H9 (cell line): Measurements from ENCODE around the gene KCNN3. TPM values are rescaled to one million over a fixed set of nuclear protein-coding genes. Genes with fewer than 3 reads are reported as not detected.

Source experiments
- DNase-seq: peaks from one replicate; pipeline ENCODE4 v3.0.0-alpha.2; 2017
- H2AFZ ChIP-seq: one replicate; pipeline ENCODE4 v1.6.1; 2013; ENCODE audit warnings: mild to moderate bottlenecking, low read length, control low read depth, moderate library complexity
- H2AK5ac ChIP-seq: 2 replicates; pipeline ENCODE4 v1.6.1; 2013; ENCODE audit warnings: low read length, control low read depth, mixed read lengths; ENCODE audit not compliant: insufficient read length
- H2BK120ac ChIP-seq: one replicate; pipeline ENCODE4 v1.6.1; 2013; ENCODE audit warnings: low read depth, mild to moderate bottlenecking, low read length, control low read depth, inconsistent platforms; ENCODE audit not compliant: poor library complexity, severe bottlenecking
- H2BK12ac ChIP-seq: 2 replicates; pipeline ENCODE4 v1.6.1; 2013; ENCODE audit warnings: low read length, control low read depth, mixed read lengths, low read depth; ENCODE audit not compliant: insufficient read length
- H2BK15ac ChIP-seq: 2 replicates; pipeline ENCODE4 v1.6.1; 2013; ENCODE audit warnings: low read depth, low read length, control low read depth
- H2BK20ac ChIP-seq: one replicate; pipeline ENCODE4 v1.6.1; 2013; ENCODE audit warnings: low read depth, mild to moderate bottlenecking, low read length, control low read depth, inconsistent platforms; ENCODE audit not compliant: poor library complexity, severe bottlenecking
- H2BK5ac ChIP-seq: 2 replicates; pipeline ENCODE4 v1.6.1; 2013; ENCODE audit warnings: low read length, control low read depth, mixed read lengths; ENCODE audit not compliant: insufficient read length
- H3K14ac ChIP-seq: 2 replicates; pipeline ENCODE4 v1.6.1; 2013; ENCODE audit warnings: low read length, control low read depth; ENCODE audit not compliant: insufficient read depth
- H3K18ac ChIP-seq: 2 replicates; pipeline ENCODE4 v1.6.1; 2013; ENCODE audit warnings: low read depth, mild to moderate bottlenecking, mixed read lengths, low read length, control low read depth; ENCODE audit not compliant: insufficient read length
- H3K23ac ChIP-seq: 2 replicates; pipeline ENCODE4 v1.6.1; 2013; ENCODE audit warnings: low read length, control low read depth, mixed read lengths, low read depth; ENCODE audit not compliant: insufficient read length
- H3K23me2 ChIP-seq: 2 replicates; pipeline ENCODE4 v1.6.1; 2013; ENCODE audit warnings: low read depth, mild to moderate bottlenecking, mixed read lengths, low read length, control low read depth; ENCODE audit not compliant: insufficient read length, poor library complexity, severe bottlenecking
- H3K27ac ChIP-seq: 2 replicates; pipeline ENCODE4 v1.5.1; 2013; ENCODE audit warnings: low read length, control low read depth, mixed read lengths, low read depth; ENCODE audit not compliant: insufficient read length
- H3K27me3 ChIP-seq: 2 replicates; pipeline ENCODE4 v1.6.1; 2013; ENCODE audit warnings: low read length, control low read depth, inconsistent platforms; ENCODE audit not compliant: insufficient read depth
- H3K4ac ChIP-seq: 2 replicates; pipeline ENCODE4 v1.6.1; 2013; ENCODE audit warnings: low read depth, mild to moderate bottlenecking, control low read depth, inconsistent platforms, low read length, moderate library complexity
- H3K4me1 ChIP-seq: 2 replicates; pipeline ENCODE4 v1.6.1; 2013; ENCODE audit warnings: low read length, control low read depth, inconsistent platforms; ENCODE audit not compliant: insufficient read depth
- H3K4me2 ChIP-seq: 2 replicates; pipeline ENCODE4 v1.6.1; 2013; ENCODE audit warnings: low read length, control low read depth, mixed read lengths; ENCODE audit not compliant: insufficient read length, insufficient read depth
- H3K56ac ChIP-seq: 2 replicates; pipeline ENCODE4 v1.6.1; 2013; ENCODE audit warnings: low read depth, mild to moderate bottlenecking, mixed read lengths, low read length, control low read depth; ENCODE audit not compliant: insufficient read length
- H3K79me1 ChIP-seq: 2 replicates; pipeline ENCODE4 v1.6.1; 2013; ENCODE audit warnings: low read depth, mild to moderate bottlenecking, moderate library complexity, low read length, control low read depth, inconsistent platforms; ENCODE audit not compliant: insufficient read depth, poor library complexity, severe bottlenecking
- H3K79me2 ChIP-seq: 2 replicates; pipeline ENCODE4 v1.6.1; 2013; ENCODE audit warnings: low read length, control low read depth, inconsistent platforms; ENCODE audit not compliant: insufficient read depth
- H3K9ac ChIP-seq: 2 replicates; pipeline ENCODE4 v1.6.1; 2013; ENCODE audit warnings: low read length, control low read depth, mixed read lengths; ENCODE audit not compliant: insufficient read length; ENCODE audit errors: extremely low read depth
- H3K9me3 ChIP-seq: one replicate; pipeline ENCODE4 v1.6.1; 2013; ENCODE audit warnings: low read depth, low read length, inconsistent platforms; ENCODE audit not compliant: control insufficient read depth
- H3T11ph ChIP-seq: one replicate; pipeline ENCODE4 v1.6.1; 2013; ENCODE audit warnings: mild to moderate bottlenecking, low read length, control low read depth, inconsistent platforms
- H4K20me1 ChIP-seq: one replicate; pipeline ENCODE4 v1.6.1; 2013; ENCODE audit not compliant: control insufficient read depth, insufficient read length, insufficient read depth
- H4K5ac ChIP-seq: 2 replicates; pipeline ENCODE4 v1.6.1; 2013; ENCODE audit warnings: low read depth, mild to moderate bottlenecking, mixed read lengths, low read length, control low read depth; ENCODE audit not compliant: insufficient read length
- H4K8ac ChIP-seq: replicated peaks from 2 replicates; pipeline ENCODE4 v1.6.1; 2013; ENCODE audit warnings: low read length, control low read depth, mixed read lengths, low read depth; ENCODE audit not compliant: insufficient read length
- H4K91ac ChIP-seq: 2 replicates; pipeline ENCODE4 v1.6.1; 2013; ENCODE audit warnings: low read depth, mild to moderate bottlenecking, moderate library complexity, mixed read lengths, low read length, control low read depth; ENCODE audit not compliant: insufficient read length
- H3K27ac Mint-ChIP-seq, 3 experiments: 2 replicates in 2 of 3; 3 replicates in 1 of 3; pipeline ENCODE4 v1.8.0; 2020 to 2021; ENCODE audit warnings: mixed read lengths in 3 of 3, mild to moderate bottlenecking in 1 of 3, moderate library complexity in 1 of 3
- H3K27me3 Mint-ChIP-seq: 2 replicates; pipeline ENCODE4 v1.8.0; 2021; ENCODE audit warnings: low read depth, mild to moderate bottlenecking, moderate library complexity, mixed read lengths
- H3K36me3 Mint-ChIP-seq, 3 experiments: 2 replicates in 2 of 3; 3 replicates in 1 of 3; pipeline ENCODE4 v1.8.0; 2020 to 2021; ENCODE audit warnings: low read depth in 3 of 3, mixed read lengths in 3 of 3; ENCODE audit not compliant: insufficient read depth in 1 of 3
- H3K4me1 Mint-ChIP-seq, 2 experiments: 2 replicates each; pipeline ENCODE4 v1.8.0; 2020; ENCODE audit warnings: mixed read lengths in 2 of 2
- H3K4me3 Mint-ChIP-seq, 2 experiments: 2 replicates in 1 of 2; 3 replicates in 1 of 2; pipeline ENCODE4 v1.8.0; 2020 to 2021; ENCODE audit warnings: mild to moderate bottlenecking in 2 of 2, mixed read lengths in 2 of 2, moderate library complexity in 1 of 2
- H3K9me3 Mint-ChIP-seq, 2 experiments: 2 replicates in 1 of 2; 3 replicates in 1 of 2; pipeline ENCODE4 v1.8.0; 2020; ENCODE audit warnings: mild to moderate bottlenecking in 2 of 2, mixed read lengths in 2 of 2, moderate library complexity in 1 of 2
- WGBS: extraction: QIAGEN DNeasy Blood & Tissue Kit; methylation state at CpG from one replicate; pipeline ENCODE4 v1.1.7; 2013; ENCODE audit warnings: missing lambda C conversion rate, low lambda C conversion rate, mixed read lengths; ENCODE audit not compliant: insufficient read length; ENCODE audit errors: extremely low coverage; 5-methylcytosine and 5-hydroxymethylcytosine counted together
- total RNA-seq: library from RNA; stranded (reverse); gene quantifications from 2 replicates; pipeline ENCODE4 v1.2.1, GENCODE V29; 2021
- TF ChIP-seq, protein P1 (sequence below): fragments of 200-600 bp; sonication (generic); conservative IDR thresholded peaks from 3 replicates; pipeline ENCODE4 v1.8.0; 2021; ENCODE audit warnings: antibody characterized with exemption, mild to moderate bottlenecking

Gene KCNN3
- total RNA-seq, 1 experiment from 2014 or later = 0.83 TPM

- Histone ChIP-seq H3K56ac (no peak overlapping the region), H3K27ac (no peak overlapping the region), H4K91ac (no peak overlapping the region), H2AFZ (no peak overlapping the region), H3K79me1 (no peaks in the 10 kb centered on the region), H3K18ac (no peak overlapping the region), H2BK5ac (no peak overlapping the region), H2BK20ac (no peak overlapping the region), H3T11ph (no peak overlapping the region), H3K9me3 (no peaks in the 10 kb centered on the region), H4K20me1 (no peaks in the 10 kb centered on the region), H4K8ac (no peak overlapping the region), H2BK12ac (no peak overlapping the region), H3K4ac (no peak overlapping the region), H3K27me3 (no peaks in the 10 kb centered on the region), H3K23ac (no peak overlapping the region), H3K4me1 (no peaks in the 10 kb centered on the region; the same call in 1 of the 2 replicates), H4K5ac (no peak overlapping the region), H2BK120ac (no peak overlapping the region), H2AK5ac (no peak overlapping the region), H3K14ac (no peak overlapping the region), H3K23me2 (no peaks in the 10 kb centered on the region), H3K79me2 (no peaks in the 10 kb centered on the region), H2BK15ac (no peak overlapping the region), H3K9ac (no peak overlapping the region), H3K4me2 (no peak overlapping the region)
- no CpG with 5 or more reads among the region's 7 CpGs for WGBS
- H3K4me1 Mint-ChIP-seq = no peaks in the 10 kb centered on the region; a peak in 1 of 4 replicates
- H3K9me3 Mint-ChIP-seq = 0 out of 5 replicates have a peak, but pooled peaks cover 0 to 3% of the 10 kb centered on the region in 2 experiments
- DNase-seq = no peak
- no peak overlapping the region for H3K4me3 Mint-ChIP-seq
- no peak overlapping the region for H3K27ac Mint-ChIP-seq
- peaks cover 11% of the 10 kb centered on the region for H3K27me3 Mint-ChIP-seq
- no peaks in the 10 kb centered on the region for H3K36me3 Mint-ChIP-seq
- TF ChIP-seq, protein P1, sequence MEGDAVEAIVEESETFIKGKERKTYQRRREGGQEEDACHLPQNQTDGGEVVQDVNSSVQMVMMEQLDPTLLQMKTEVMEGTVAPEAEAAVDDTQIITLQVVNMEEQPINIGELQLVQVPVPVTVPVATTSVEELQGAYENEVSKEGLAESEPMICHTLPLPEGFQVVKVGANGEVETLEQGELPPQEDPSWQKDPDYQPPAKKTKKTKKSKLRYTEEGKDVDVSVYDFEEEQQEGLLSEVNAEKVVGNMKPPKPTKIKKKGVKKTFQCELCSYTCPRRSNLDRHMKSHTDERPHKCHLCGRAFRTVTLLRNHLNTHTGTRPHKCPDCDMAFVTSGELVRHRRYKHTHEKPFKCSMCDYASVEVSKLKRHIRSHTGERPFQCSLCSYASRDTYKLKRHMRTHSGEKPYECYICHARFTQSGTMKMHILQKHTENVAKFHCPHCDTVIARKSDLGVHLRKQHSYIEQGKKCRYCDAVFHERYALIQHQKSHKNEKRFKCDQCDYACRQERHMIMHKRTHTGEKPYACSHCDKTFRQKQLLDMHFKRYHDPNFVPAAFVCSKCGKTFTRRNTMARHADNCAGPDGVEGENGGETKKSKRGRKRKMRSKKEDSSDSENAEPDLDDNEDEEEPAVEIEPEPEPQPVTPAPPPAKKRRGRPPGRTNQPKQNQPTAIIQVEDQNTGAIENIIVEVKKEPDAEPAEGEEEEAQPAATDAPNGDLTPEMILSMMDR = no peak
These were observed 18.7 kb upstream of the KCNN3 start for GRCh38 chr1:154888757-154889156.
